ENCODE results near the gene ZNF653.
"Not testable (repeated sequence)": the region's sequence is repeated elsewhere in the genome, so short reads cannot be mapped to it uniquely, and the experiment has no call there.

ZNF653 gene

DNA sequence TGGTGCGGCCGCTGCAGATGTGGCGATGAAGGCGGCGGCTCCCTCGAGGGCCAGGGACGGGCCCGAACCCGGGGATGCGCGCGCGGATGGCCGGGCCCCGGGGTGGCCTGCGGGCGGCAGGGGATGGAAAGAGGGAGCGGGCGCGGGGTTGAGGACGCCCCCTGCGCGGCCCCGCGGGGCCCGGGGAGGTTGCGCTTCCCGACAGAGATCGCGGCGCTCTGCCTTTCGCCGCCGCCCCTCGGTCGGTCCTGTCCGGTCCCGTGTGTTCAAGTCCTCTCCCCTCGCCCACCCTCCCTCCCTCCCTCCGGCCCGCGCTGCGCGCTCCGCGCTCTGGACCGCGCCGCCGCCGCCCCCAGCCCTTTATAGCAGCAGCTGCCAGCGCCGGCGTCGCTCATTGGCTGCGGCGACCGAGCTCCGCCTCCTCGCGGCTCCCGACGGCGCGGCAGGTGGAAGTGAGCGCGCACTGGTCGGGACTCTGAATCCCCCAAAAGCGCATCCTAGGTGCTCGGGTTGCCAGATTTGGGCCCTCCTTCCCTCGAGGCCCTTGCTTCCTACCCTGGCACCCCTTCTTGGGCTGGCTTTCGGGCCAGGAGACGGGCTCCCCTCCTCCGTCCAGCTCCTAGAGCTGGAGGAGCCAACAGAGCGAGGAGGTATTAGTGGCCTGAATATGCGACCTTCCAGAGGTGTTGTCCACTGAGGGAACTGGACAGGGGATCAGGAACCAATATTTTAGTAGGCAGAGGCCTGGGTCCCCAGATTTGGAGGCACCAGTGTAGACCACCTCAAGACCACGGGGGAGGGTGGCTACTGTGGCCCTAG, 24.7 kb downstream of the ZNF653 start, which contains the start of gene ELAVL3:
TSS of gene ELAVL3 (minus strand) at position 332 of the 819 bp plus-strand sequence. CDS start 438 bp downstream, outside the sequence.
- DNase-seq, result no peak

DNA sequence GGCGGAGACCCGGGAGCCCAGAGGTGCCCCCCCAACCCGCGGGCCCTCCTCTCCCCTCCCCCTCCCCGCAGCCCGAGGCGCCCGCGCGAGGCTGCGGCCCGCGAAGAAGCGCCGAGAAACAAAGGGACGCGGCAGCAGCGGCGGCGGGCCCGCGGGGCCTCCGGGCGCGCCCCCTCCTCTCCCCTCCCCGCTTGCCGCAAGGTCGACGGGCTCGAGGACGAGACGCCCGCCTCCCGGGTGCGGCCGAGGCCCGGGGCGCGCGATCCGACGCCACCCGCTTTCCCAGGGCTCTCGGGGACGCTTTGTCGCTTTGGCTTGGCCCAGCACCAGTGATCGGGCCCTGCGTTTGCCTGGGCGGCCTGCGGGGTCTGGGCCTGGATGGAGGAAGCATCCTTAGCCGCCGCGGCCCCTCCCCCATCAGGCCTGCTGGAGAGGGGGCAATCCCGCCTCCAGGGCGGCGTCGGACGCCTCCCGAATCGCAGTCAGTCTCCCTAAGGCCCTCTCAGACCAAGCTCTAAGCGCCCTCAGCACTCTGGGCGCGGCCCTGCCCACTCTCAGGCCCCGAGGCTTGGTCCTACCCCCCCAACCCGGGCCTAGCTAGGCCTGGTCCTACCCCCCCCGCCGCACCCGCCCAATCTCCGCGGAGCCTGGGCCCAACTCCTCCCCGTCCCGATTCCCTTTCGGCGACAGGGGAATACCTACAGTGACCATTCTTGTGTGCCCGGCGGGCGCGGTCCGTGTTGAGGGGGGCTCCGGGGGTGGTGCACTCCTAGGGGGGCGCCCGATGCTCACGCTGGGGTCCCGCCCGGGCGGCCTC, 25.5 kb downstream of the ZNF653 start:
- DNase-seq, result no peak

DNA sequence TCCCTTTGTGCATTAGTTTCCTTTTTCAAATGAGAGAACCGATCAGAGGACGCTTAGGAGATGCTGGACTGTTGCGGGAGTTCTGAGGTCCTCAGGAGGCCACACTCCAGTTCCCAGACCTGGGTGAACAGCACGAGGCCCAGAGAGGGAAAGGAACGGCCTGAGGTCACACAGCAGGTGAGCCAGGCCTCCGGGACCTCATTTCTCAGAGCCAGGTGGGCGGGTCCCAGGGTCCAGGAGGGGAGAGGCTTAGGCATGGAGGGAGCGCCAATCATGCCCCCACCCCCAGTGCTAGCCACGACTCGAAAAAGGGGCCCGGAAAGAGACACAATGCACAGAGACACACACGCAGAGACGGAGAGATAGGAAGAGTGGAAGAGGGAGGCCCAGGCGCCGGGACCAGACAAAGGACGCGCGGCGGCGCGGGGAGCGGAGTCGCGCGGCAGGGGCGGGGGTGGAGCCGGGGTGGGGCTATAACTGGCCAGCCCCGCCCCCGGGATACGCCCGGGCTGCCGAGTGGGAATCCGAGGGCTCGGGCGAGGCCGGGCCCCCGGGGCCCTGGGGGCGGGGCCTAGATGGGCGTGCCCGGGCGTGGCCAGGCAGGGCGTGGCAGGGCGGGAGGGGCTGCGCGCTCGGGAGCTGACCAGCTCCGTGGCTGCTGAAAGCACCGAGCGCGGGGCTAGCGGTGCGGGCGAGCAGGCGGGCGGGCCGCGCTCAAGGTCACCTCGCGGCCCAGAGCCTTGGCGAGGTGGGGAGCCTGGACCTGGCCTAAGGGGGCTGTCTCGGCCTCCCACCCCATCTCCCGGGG, 26.3 kb downstream of the ZNF653 start:
- no peak for DNase-seq

DNA sequence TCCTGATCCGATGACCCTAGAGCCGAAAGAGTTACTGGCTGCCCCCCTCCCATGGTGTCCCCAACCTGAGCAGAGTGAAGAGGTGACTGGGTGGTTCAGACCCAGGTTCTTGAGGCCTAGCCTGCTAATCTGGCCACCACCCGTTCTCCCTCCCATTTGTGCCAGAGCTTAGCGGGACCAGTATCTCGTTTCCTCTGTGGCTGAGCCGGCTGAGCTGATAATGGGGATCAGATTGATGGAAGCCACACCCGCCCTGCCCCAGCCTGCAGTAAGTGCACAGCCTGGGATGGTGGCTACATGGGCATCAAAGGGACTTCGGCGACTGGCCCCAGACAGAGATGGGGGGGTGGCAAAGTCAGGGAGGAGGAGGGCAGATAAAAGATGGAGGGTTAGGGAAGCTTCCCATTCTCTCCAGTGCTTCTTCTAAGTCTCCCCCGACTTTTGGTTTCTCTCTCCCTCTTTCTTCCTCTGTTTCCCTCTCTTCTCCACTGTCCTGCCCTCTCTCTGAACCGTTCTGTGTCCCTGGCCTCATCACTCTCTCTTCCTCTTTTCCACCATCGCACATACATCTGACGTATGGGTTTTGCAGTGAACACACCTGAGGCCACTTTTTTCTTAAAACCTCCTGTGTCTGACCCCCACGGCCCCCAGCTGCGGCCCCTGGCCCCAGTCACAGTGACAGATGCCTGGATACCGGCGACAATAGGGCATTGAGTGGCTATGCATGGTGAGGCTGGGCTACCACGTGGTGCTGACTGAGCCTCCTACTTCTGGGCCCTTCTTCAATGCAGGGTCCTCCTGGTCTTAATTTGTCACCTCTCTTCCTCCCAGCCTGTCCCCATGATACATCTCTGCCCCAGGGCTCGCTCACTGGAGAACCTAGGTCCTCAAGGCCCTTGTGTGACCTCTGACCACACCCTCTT, 27.2 kb downstream of the ZNF653 start:
- DNase-seq, result no peak

DNA sequence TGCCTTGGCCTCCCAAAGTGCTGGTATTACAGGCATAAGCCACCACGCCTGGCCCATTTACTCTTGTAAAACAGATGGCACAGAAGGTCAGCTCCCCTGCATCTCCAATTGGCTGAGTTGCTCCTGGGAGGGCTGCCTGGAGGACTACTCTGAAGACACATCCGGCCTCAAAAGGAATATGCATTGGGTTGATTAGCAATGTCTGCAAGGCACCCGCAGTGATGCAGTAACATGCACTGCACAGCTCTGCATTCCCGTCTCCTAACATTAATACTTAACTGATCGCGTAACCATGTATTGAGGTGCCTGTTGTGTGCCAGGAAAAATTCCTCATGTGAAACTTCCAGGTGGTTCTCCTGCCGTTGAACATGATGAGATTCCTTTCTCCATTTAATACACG, 29.8 kb downstream of the ZNF653 start:
- DNase-seq, result no peak

DNA sequence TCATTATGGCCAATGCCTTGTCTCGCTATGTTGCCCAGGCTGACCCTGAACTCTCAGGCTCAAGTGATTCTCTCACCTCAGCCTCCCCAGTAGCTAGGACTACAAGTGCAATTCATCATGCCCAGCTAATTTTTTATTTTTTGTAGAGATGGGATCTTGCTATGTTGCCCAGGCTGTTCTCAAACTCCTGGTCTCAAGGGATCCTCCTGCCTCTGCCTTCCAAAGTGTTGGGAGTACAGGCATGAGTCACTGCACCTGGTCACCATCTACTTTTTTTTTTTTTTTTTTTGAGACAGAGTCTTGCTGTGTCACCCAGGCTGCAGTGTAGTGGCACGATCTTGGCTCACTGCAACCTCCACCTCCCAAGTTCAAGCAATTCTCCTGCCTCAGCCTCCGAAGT, 30.3 kb downstream of the ZNF653 start:
- DNase-seq, result not testable (repeated sequence)

DNA sequence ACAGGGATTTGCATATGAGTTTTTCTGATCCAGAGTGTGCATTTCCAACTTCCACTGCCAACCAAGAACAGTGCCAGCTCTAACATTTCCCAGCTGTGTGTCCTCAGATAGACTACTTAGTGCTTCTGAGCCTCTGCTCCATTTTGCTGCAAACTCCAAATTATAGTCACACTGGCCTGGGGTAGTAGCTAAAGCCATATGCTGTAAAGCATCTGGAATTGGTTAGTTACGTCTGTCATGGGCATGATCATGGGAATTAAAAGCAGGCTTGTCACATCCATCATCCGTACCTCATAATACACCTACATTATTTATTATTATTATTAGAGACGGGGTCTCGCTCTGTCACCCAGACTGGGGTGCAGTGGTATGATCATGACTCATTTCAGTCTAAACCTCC, 31.9 kb downstream of the ZNF653 start:
- DNase-seq, result no peak

DNA sequence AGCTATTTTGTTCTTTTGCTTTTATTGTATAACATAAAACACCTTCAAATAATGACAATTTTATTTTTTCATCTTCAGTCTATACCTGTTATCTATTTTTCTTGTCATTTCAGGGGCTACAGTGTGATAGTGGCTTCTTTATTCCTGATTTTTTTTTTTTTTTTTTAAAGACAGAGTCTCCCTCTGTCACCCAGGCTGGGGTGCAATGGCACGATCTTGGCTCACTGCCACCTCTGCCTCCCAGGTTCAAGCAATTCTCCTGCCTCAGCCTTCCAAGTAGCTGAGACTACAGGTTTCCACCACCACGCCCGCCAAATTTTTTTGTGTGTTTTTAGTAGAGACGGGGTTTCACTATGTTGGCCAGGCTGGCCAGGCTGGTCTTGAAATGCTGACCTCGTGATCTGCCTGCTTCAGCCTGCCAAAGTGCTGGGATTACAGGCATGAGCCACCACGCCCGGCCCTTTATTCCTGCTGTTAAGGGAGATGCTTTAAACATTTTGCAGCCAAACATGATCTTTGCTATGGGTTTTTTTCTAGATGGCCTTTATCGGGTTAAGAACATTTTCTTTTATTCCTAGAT, 37.3 kb downstream of the ZNF653 start:
- not testable (repeated sequence) for DNase-seq

DNA sequence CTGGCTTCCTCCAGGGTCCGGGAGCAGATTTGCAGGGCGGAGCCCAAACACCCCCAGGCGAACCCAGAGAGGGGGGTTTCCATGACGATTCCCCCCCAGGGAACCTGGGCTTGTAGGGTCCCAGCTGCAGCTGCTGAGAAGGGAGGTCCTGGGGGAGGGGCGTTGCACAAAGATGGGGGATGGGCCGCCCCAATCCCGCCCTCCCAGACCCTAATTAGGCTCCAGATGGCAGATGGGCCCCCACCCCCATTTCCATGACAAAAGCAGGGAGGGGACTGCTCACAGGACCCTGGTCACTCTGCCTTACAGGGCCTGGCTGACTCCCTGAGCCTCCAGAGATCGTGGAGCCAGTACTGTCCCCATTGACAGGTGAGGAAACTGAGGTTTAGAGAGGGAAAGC, 40.0 kb downstream of the ZNF653 start:
- no peak for DNase-seq

DNA sequence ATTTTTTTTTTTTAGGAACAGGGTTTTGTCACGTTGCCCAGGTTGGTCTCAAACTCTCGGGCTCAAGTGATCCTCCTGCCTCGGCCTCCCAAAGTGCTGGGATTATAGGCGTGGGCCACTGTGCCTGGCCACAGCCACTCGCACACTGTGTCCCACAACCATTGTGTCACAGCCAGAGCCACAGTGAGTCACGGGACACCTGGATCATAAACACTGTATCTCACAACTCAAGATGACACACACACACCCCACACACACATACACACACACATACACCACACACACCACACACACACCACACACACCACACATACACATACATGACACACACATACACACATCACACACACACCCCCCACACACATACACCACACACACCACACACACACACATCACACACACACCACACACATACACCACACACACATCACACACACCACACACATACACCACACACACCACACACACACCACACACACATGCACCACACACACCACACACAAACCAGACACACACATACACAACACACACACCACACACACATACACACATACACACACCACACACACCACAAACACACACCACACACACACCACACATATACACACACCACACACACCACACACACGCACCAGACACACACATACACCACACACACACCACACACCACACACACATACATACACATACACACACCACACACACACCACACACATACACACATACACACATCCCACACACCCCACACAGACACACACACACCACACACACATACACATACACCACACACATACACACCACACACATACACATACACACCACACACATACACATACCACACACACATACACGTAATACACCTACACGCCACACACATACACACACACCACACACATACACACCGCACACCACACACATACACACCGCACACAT, 41.0 kb downstream of the ZNF653 start:
- DNase-seq, result no peak

DNA sequence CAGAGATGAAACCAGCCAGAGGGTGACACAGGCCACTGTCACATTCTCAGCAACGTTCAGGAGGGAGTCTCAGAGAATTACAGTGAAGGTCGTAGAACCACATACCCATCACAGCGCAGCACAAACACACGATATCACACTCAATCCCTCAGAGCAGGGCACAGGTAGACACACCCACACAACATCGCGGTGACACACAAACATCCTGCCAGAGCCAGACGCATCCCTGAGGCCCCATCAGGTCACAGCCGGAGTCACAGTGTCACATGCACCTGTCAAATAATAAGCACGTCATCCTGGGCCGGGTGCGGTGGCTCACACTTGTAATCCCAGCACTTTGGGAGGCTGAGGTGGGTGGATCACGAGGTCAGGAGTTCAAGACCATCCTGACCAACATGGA, 42.2 kb downstream of the ZNF653 start:
- DNase-seq, result no peak

DNA sequence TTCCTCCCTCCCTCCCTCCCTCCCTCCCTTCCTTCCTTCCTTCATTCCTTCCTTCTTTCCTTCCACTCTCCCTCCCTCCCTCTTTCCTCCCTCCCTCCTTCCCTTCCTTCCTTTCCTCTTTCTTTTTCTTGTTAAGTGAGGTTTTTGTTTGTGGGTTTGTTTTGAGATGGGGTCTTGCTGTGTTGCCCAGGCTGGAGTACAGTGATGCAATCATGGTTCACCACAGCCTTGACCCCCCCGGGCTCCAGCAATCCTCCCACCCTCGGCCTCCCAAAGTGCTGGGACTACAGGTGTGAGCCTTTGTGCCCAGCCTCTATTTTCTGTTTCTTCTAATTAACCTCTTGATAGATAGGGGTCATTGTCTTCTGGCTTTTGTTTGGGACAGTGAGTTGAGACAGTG, 44.2 kb downstream of the ZNF653 start:
- no peak for DNase-seq

DNA sequence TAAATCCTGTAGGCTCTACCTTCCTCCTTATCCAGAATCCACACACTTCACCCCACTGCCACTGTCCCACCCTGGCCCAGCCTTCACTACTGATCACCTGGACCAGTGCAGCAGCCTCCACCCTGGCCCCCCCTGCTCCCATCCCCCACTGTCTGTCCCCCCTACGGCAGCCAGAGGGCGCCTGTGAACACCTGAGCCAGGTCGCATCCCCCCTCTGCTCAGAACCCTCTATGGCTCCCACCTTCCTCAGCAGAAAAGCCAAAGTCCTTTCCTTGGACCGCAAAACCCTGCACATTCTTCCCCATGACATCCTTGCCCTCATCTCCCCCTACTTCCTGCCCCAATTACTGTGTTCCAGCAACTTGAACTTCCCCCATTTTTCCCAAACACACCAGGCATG, 45.4 kb downstream of the ZNF653 start:
- no peak for DNase-seq

DNA sequence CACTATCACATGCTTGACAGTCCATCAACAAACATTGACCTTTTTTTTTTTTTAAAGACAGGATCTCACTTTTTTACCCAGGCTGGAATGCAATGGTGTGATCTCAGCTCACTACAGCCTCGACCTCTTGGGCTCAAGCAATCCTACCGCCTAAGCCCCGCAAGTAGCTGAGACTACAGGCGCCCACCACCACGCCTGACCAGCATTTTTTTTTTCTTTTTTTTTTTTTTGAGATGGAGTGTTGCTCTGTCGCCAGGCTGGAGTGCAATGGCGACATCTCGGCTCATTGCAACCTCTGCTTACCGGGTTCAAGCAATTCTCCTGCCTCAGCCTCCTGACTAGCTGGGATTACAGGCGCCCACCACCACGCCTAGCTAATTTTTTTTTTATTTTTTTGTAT, 46.7 kb downstream of the ZNF653 start:
- not testable (repeated sequence) for DNase-seq

DNA sequence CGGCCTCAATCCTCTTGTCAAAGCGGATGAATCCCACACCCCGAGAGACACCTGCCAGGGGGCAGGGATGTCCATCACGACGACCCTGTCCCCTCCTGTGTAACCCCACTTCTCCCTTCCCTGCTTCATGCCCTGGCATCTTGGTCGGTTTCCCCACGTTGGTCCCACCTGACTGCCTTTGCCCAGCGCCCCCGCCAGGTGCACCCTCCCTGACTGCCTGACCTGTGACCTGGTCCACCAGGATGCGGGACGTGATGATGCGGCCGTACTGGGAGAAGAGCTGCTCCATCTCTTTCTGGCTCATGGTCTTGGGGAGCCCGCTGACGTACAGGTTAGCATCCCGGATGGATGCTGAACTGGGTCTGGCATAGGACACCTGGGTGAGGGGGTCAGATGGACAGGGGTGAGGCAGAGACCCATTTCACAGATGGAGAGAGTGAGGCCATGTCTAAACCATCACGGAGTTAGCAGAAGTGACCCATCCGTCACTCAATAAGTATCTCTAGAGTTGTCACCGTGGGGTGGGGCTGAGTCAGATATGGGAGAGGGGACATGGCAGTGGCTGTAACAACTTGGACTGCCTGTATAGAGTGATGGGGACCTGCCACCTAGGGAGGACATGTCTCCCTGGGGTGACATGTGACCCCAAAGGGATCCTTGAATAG, 47.3 kb downstream of the ZNF653 start:
- no peak for DNase-seq

DNA sequence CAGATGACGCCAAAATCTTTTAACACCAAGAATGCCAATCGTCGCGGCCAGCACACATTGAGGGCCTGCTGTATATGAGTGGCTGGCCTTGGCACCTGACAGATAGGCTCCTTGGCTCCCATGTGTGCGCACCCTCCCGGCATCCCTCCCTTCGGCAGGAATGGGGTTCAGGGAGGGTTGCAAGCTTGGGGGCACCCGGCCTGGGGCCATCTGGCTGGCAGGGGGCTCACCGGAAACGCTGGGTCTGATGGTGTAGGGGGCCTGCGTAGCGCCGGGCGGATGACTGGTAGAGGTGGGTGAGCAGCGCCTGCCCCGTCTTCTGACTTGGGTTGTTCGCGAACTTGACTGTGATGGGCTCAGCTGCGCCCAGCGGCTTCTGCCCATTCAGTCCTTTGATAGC, 47.8 kb downstream of the ZNF653 start:
- DNase-seq, result no peak

DNA sequence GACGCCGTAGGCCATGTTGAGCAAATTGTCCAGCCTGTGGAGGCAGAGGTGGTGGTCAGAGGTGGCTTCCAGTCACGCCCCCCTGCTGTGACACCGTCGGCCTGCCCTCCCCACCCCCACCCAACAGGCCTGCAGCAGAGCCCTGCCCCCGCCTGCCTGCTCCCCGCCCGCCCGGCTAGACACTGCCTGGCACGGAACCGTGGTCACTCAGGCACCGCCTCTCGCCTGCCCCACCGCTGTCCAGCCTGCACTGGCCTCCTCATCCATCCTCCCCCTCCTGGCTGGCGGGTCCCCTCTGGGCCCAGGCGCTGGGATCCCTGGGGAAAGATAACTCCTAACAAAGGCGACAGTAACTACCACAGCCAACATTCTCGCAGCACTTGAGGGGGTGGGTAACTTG, 48.5 kb downstream of the ZNF653 start:
- no peak for DNase-seq

DNA sequence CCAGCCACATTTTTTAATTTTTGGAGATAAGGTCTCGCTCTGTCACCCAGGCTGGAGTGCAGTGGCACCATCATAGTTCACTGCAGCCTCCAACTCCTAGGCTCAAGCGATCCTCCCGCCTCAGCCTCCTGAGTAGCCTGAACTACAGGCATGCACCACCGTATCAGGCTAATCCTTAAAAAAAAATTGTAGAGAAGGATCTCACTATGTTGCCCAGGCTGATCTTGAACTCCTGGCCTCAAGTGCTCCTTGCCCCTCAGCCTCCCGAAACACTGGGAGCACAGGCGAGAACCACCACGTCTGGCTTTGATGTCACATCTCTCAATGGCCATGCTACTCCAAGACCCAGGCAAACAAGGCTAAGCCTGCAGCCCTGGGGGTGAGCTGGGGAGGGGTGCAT, 49.0 kb downstream of the ZNF653 start:
- DNase-seq, result no peak

DNA sequence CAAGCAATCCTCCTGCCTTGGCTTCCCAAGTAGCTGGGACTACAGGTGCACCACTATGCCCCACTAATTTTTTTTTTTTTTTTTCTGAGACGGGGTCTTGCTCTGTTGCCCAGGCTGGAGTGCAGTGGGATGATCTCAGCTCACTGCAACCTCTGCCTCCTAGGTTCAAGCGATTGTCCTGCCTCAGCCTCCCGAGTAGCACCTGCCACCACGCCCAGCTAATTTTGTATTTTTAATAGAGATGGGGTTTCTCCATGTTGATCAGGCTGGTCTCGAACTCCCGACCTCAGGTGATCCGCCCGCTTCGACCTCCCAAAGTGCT, 50.4 kb downstream of the ZNF653 start:
- DNase-seq, result not testable (repeated sequence)

Data from CD4-positive, alpha-beta T cell treated with Interleukin-12 subunit alpha and Interleukin-12 subunit beta, for 1 hour (primary cell).